SK-N-SH treated with all-trans-retinoic acid at 6 μM for 48 hours (cell line): ENCODE data around the gene SEC22C.

Experiments
- TSHZ2 ChIP-seq: fragments of 250-450 bp; sonication (Bioruptor Pico); IDR thresholded peaks from 2 replicates; pipeline ENCODE4 v1.5.0; 2020; ENCODE audit warnings: mild to moderate bottlenecking, moderate library complexity

SEC22C gene

DNA sequence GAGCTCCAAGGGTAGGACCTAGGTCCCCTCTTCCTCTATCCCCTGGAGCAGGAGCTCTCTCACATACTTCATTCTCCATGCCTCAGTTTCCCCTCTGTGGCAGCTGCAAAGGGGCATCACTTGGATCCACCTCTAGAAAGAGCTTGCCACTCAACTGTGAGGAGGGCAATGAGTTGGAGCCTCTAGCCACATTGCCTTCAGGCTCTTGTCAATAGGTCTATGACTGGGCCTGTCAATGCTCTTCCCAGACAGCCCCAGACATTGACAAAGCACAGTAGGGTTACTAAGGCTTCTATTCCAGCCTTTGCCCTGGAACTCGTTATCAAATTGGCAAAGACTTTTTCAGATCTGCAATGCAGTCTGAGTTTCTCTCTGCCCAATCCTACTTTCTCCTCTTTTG is 83.7 kb downstream of the SEC22C start (continued):
- no peak for TF ChIP-seq TSHZ2 (CRISPR knock-in tag)
